ENCODE measurements around the gene CDCP2. TPM values are rescaled to one million over a fixed set of nuclear protein-coding genes. Genes with fewer than 3 reads are reported as not detected.
"Not testable (repeated sequence)": the region's sequence is repeated elsewhere in the genome, so short reads cannot be mapped to it uniquely, and the experiment has no call there.

CDCP2 gene
- polyA plus RNA-seq, 3 donors: not detected

GRCh38 chr1:54118704-54119103 is 34.1 kb downstream of the CDCP2 start:
- no peak for DNase-seq (ENCODE audit: low read depth in 3 of 3, low spot score in 2 of 3)

- no peak for DNase-seq (ENCODE audit: low read depth in 3 of 3, low spot score in 2 of 3)
Observed at GRCh38 chr1:54117815-54118563, 34.8 kb downstream of the CDCP2 start.

DNA sequence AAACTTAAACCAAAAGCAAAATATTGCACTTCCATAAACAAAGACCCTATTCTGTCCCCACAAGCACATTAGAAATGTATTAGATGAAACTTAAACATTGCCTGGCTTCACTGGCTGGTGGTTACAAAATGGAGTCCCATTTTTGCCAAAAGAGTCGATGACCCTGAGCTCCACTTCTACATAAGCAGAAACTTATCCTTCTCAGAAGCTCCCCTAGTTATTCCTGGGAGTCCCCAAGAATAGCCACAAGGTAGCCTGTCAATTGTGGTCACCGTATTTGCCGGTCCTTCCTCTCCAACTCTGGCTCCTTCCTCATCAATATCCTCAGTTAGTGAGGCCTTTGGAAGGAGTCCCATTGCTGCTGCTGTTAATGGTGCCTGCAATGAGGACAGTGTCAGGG is 37.3 kb downstream of the CDCP2 start:
- no peak for DNase-seq (ENCODE audit: low read depth in 3 of 3, low spot score in 2 of 3)

DNA sequence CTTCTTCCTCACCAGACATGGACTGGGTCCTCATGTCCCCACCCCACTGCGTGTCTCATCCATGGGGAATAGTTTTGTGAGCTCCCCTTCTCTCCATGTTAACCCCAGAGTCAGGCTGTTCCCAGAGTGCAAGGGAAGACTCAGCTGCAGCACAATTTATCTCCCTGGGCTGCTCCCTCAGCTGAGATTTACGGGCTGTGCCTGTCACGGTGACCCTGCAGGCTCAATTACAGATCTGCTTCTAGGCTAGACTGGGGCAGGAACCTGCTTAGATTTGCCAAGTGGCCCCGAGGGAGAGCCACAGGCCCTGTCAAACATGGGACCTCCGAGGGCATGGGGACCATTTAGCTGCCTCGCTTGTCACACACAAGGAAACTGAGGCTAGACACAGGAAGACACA is 37.8 kb downstream of the CDCP2 start:
- no peak for DNase-seq (ENCODE audit: low read depth in 3 of 3, low spot score in 2 of 3)

DNA sequence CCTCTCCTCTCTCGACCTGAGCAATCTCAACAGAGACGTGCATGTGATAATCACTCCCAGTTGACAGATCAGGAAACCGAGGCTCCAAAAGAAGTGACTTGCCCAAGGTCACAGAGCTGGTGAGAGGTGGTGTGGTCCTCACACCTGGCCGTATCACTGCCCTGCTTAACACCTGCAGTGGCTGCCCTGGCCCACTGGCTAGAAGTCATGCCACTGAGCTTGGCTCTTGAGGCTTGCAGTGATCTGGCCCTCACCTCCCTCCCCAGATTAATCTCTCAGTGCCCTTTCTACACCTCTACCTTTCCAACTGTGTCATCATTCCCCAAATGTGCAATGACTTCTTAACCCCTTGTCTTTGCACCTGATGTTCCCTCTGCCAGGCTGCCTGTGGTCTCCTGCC is 38.8 kb downstream of the CDCP2 start:
- DNase-seq (ENCODE audit: low read depth in 3 of 3, low spot score in 2 of 3): no peak

DNA sequence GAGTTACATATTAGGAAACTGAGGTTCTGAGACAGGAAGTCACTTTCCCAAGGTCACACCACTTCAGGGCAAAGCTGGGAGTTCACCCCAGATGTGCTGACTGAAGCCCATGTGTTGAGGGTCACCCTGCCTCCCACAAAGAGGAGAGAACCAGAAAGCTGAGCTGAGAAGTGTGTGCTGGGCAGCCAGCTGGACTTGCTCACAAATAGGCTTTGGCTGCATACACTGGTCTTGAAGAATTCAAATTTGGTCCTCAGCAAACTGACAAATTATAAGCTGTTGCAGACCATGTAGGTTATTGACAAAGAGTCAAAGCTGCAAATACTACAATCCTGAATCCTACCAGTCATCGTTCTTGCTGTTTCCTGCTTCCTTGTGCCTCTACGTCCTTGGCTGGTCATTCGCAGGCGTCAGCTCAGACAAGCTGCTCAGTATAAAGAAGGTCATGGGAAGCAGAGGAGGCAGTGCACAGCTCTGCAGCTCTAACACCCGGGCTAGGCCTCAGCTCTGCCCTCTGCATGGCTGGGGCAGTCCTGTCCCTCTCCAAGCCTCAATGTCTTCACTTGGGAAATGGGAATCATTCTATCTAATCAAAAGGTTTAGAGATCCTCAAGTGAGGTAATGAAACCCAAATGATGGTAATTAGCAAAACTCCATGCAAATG is 40.0 kb downstream of the CDCP2 start:
- DNase-seq (ENCODE audit: low read depth in 3 of 3, low spot score in 2 of 3): no peak

GRCh38 chr1:54112027-54112426 is 40.8 kb downstream of the CDCP2 start:
- no peak for DNase-seq (ENCODE audit: low read depth in 3 of 3, low spot score in 2 of 3)

- no peak for DNase-seq (ENCODE audit: low read depth in 3 of 3, low spot score in 2 of 3)
Observed at GRCh38 chr1:54111624-54112023, 41.2 kb downstream of the CDCP2 start.

GRCh38 chr1:54110996-54111395 is 41.8 kb downstream of the CDCP2 start:
- DNase-seq (ENCODE audit: low read depth in 3 of 3, low spot score in 2 of 3): no peak

GRCh38 chr1:54109129-54110090 is 43.4 kb downstream of the CDCP2 start:
- DNase-seq (ENCODE audit: low read depth in 3 of 3, low spot score in 2 of 3): no peak

- no peak for DNase-seq (ENCODE audit: low read depth in 3 of 3, low spot score in 2 of 3)
Observed at GRCh38 chr1:54108156-54108555, 44.6 kb downstream of the CDCP2 start.

DNA sequence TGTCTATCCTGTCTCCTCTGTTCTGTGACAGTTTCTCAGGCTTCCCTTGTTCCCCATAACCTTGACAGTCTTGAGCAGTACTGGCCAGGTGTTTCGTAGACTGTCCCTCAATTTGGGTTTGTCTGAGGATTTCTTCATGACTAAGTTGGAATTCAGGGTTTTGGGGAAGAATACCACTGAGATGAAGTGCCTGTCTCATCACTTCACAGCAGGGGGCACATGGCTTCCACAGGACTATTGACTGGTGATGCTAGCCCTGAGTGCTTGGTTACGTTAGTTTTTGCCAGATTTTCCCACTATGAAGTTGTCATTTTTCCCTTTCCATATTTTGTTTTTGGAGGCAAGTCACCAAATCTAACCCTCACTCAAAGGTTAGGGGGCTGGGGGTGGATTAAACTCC is 45.7 kb downstream of the CDCP2 start:
- no peak for DNase-seq (ENCODE audit: low read depth in 3 of 3, low spot score in 2 of 3)

GRCh38 chr1:54105736-54106269 is 47.0 kb downstream of the CDCP2 start:
- no peak for DNase-seq (ENCODE audit: low read depth in 3 of 3, low spot score in 2 of 3)

- no peak for DNase-seq (ENCODE audit: low read depth in 3 of 3, low spot score in 2 of 3)
Observed at GRCh38 chr1:54105080-54105479, 47.7 kb downstream of the CDCP2 start.

DNA sequence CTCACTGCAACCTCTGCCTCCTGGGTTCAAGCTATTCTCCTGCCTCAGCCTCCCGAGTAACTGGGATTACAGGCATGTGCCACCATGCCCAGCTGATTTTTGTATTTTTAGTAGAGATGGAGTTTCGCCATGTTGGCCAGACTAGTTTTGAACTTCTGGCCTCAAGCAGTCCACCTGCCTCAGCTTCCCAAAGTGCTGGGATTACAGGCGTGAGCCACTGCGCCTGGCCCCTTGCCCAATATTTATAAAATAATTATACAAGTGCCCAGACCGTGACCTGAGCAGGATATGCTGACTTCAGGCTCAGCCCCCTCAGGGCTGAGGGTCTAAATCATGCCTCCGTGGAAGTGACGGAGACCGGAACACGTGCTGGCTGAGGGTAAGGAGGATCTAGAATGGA is 48.2 kb downstream of the CDCP2 start:
- not testable (repeated sequence) for DNase-seq (ENCODE audit: low read depth in 3 of 3, low spot score in 2 of 3)

GRCh38 chr1:54103414-54103813 is 49.4 kb downstream of the CDCP2 start:
- no peak for DNase-seq (ENCODE audit: low read depth in 3 of 3, low spot score in 2 of 3)

DNA sequence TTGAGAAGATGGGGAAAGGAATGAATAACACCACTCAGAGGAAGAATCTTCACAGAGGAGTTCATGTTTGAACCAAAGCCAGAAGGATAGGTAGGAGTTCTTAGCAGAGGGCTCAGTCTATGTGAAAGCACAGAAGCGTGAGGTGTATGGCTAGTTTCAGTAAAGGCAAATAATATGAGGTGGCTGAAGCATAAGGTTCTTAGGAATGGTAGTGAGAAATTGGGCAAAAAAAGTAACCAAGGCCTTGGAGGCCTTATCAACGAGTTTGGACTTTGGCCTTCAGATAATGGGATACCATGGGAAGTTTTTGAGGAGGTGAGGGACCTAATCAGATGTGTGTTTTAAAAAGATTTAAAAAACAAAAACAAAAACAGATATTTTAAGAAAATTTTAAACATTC is 52.3 kb downstream of the CDCP2 start:
- no peak for DNase-seq (ENCODE audit: low read depth in 3 of 3, low spot score in 2 of 3)

DNA sequence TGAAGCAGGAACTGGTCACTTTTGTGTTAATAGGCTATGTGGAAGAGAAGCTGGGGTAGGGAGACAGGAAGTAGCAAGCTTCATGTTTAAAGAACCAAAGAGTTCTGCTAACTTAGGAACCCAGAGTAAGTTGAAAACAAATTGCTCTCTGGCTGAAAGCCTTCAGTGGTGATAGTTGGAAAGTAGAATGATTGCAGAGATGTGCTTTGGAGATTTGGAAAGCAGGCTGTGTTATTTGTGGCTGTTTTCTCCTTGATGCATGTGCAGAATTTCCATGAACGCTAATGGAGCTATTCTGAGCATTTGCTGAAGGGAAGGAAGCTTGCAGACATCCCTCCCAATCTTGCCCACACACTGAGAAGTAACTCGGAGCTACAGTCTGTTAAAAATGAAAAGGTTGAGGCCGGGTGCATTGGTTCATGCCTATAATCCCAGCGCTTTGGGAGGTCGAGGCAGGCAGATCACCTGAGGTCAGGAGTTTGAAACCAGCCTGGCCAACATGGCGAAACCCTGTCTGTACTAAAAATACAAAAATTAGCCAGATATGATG is 53.7 kb downstream of the CDCP2 start:
- no peak for DNase-seq (ENCODE audit: low read depth in 3 of 3, low spot score in 2 of 3)

- no peak for DNase-seq (ENCODE audit: low read depth in 3 of 3, low spot score in 2 of 3)
Observed at GRCh38 chr1:54096877-54097240, 55.9 kb downstream of the CDCP2 start.

DNA sequence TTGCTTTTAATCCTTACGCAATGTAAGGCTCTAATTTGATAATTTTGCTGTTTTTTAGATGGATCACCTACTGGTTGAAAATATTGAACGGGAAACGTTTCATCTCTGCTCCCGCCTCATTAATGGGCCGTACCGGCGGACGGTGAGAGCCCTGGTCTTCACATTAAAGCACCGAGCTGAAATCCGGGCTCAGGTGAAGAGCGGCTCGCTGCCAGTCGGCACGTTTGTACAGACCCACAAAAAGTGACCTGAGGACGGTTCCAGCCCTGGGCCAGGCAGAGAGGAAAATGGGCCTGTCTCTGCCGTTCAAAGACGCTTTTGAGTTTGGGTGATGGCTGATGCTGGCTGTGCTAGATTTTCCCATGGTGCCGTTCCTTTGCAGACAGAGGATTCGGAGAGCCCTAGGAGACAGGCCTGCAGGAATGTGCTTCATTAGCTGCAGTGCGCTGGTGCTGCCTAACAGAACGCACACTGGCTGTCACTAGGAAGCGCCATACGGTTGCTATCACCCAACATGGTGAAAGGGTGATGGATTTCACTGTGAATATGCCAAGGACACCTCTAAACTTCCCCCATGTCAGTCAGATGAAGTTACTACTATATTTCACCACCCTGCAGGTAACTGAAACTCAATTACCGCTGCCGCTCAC is 56.4 kb downstream of the CDCP2 start:
- DNase-seq (ENCODE audit: low read depth in 3 of 3, low spot score in 2 of 3): no peak

All from right renal cortex interstitium (tissue), 3 donors.